NOMO-1 treated with dmso at 0.1 percent for 144 hours (cell line): ENCODE results near the gene OXT.

ENCODE experiments used
- DNase-seq: peaks from one replicate; lab custom pipeline; 2025; ENCODE audit not compliant: unreplicated experiment; lab: John Stamatoyannopoulos, UW

OXT gene

DNA sequence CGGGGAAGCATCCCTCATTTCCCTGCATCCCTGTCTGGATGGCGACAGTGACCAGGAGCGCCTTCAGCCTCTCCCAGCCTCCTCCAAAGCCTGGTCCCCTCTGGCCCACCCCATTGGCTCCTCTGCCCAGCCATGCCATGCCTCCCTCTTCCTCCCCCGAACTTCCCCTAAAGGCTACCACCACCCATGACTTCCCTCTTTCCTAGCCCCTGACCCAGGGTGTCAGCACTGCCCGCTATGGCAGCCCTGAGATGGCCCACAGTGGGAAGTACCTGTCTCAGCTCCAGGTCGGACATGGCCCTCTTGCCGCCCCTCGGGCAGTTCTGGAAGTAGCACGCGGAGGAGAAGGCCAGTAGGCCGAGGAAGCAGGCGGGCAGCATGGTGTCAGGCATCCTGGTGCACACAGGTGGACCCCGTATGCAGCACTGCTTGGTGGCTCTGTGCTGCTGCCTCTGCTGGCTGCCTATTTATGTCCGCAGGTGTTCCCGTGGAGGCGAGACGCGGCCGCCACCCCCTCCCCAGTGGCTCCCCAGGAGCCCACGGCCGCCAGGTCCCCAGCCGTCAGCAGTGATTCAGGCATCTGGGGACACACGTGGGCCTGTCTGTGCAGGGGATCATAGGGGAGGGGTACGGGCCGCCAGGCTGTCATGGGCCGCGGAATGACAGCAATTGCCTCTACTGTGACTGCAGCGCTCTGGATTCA is 13.0 kb downstream of the OXT start, which contains the start of gene AVP:
Gene AVP (minus strand): TSS at position 442 of the 703 bp plus-strand sequence. CDS start 50 bp downstream, at position 392.
- no peak for DNase-seq

- no peak for DNase-seq
Observed at GRCh38 chr20:3084986-3085360, 13.6 kb downstream of the OXT start.

- no peak for DNase-seq
Observed at GRCh38 chr20:3085571-3086072, 14.2 kb downstream of the OXT start.

- no peak for DNase-seq
Observed at GRCh38 chr20:3088031-3088430, 16.6 kb downstream of the OXT start.

- no peak for DNase-seq
Observed at GRCh38 chr20:3090565-3090964, 19.1 kb downstream of the OXT start.

GRCh38 chr20:3092611-3093379 is 21.4 kb downstream of the OXT start:
- DNase-seq, result no peak

DNA sequence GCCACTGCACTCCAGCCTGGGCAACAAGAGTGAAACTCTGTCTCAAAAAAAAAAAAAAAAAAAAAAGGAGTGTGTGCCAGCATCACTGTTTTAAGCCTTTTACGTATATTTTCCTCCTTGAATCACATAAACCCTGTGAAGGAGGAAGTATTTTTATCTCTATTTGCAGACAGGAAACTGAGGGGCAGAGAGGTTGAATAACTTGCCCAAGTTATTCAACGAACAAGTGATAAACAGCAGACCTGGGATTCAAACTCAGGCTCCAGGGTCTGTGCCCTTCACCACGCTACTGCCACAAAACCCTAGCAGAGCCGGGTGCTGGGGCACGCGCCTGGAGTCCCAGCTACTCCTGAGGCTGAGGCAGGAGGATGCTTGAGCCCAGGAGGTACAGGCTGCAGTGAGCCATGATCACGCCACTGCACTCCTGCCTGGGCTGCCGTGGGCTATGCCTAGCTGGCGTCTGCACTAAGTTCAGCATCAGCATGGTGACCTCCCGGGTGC is 22.5 kb downstream of the OXT start:
- no peak for DNase-seq

DNA sequence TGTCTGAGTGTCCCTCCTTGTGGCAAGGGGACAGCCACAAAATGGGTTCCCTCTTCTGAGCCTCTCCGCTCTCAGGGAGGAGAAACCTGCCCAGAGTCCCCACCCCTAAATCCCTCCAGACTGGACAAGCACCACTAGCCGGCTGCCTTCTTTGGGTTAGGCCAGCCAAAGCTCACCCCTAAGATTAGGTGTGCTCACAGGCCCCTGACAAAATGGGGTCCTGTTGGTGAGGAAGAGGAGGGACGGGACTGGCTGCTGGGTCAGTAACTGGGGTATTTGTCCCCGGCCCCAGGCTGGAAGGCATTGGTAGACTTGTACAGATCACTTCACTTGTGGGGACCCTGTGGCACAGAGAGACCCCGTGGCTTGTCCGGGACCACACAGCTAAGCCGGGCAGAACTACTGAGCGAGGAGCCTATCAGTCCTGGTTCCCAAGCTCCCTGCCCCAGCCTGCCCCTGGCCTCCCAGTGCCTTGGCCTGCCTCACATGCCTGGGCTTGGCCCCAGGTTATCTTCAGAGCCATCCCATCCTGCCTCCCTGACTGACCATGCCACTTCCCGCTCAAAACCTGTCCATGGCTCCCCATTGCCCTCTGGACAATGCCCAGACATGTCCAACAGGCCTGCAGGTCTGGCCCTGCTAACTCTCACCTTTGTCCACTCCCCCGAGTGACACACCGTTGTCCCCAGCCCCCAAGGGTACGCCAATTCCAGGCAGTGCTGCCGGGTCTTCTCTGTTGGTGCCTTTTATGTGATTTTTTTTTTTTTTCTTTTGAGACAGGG is 23.6 kb downstream of the OXT start:
- DNase-seq, result no peak

- DNase-seq, result no peak
Observed at GRCh38 chr20:3100480-3100879, 29.1 kb downstream of the OXT start.

DNA sequence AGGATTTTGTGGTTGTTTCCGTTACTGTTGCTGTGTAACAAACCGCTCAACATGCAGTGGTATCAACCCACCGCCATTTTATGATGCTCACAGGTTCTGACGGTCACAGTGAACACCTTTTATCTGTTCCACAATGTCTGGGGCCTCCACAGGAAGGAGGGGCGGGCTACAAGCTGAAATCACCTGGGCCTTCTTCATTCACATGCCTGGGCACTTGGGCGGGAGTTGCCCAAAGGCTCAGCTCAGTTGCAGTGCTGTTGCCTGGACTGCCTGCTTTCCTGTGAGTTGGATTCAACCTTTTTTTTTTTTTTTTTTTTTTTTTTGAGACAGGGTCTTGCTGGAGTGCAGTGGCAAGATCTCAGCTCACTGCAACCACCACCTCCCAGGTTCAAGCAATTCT is 29.8 kb downstream of the OXT start:
- DNase-seq, result no peak

DNA sequence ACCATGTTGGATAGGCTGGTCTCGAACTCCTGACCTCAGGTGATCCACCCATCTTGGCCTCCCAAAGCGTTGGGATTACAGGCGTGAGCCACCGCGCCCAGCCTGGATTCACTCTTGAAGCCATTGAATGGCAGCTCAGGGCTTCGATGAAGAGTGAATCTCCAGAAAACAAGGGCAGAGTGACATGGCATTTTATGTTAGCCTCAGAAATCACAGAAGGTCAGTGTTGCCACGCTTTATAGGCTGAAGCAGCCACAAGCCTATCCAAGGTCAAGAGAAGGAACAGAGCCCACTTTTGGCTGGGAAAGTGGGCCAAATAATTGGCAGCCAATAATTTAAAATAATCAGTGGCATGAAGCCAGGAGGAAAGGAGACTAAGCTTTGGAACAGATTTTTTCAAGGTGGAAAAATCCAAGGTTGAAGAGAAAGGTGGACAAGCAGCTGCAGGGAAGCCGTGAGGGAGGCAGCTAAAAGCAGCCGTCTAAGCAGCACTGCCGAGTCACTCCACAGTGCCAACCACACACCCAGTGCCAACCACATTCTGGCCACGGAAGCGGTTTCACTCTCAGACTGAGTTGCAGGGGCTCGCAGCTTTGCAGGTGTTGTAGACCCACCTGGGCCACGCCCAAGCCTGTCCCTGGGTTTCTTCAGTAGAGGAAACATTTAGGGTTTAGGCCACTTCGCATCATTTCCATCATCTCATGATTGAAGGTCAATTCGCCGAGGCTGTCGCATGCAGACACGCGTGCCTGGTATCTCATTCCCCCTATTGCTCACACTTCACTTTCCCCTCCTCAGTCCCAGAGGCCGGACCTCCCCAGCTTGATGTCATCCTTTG is 30.5 kb downstream of the OXT start:
- DNase-seq, result no peak

DNA sequence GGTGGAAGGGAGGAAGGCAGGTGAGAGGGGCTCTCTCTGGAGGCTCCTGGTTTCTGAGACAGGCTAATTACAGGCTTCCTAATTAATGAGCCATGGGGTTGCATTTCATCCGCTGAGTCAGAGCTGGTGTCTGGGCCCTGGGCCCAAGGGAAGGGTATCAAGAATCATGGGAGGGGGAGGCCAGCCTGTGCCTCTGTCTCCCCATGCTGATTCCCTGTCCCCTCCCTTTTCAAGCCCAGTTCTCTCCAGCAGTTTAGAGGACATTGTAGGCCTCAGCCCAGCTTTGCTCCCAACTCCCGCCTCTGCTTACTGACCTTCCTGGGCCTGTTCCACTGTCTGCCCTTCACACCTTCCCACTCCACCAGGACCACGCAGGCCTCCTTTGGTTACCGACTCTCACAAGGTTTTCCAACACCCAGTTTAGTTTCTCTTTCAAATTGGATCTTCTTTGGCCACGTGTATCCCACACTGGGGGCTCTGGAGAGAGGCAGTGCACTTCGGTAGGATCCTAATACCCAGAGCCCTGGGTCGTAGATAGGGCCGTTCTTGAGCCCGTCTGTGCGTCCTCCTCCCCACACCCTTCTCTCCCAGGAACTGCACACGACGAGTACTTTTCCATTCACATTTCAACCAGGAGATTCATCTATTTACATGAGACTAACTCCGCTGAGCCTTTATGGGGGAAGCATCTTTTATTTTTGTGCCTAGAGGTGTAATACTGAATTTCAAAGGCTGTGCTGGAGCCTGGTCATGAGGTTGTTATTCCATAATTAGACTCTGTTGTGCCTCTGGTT is 31.4 kb downstream of the OXT start:
- DNase-seq, result no peak

DNA sequence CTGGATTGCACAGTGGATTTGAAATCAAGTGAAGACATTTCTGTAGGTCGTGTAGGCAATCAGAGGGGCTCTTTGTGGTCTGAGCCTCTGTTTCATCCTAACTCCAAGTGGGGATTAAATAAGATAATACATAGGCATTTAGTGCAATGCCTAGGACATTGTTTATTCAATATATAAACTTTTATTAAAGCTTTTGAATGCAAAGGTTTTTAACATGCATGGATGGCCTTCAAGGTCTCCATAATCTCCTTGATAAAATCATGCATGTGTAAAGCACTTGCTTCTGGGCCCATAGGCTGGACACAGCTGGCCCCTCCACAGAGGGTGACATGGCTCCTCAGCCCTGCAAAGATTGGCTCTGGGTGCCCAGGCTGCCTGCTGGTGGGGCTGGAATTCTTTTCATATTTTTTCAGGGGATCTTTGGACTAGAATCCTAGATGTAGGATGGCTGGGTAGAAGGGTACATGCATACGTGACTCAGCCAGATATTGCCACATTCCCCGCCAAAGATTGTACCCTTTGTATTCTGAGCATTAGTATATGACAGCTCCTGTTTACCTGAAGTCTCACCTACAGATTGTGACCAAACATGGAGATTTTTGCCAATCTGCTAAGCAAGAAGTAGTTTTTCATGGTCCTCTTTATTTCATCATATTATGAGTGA is 32.1 kb downstream of the OXT start:
- DNase-seq, result no peak

DNA sequence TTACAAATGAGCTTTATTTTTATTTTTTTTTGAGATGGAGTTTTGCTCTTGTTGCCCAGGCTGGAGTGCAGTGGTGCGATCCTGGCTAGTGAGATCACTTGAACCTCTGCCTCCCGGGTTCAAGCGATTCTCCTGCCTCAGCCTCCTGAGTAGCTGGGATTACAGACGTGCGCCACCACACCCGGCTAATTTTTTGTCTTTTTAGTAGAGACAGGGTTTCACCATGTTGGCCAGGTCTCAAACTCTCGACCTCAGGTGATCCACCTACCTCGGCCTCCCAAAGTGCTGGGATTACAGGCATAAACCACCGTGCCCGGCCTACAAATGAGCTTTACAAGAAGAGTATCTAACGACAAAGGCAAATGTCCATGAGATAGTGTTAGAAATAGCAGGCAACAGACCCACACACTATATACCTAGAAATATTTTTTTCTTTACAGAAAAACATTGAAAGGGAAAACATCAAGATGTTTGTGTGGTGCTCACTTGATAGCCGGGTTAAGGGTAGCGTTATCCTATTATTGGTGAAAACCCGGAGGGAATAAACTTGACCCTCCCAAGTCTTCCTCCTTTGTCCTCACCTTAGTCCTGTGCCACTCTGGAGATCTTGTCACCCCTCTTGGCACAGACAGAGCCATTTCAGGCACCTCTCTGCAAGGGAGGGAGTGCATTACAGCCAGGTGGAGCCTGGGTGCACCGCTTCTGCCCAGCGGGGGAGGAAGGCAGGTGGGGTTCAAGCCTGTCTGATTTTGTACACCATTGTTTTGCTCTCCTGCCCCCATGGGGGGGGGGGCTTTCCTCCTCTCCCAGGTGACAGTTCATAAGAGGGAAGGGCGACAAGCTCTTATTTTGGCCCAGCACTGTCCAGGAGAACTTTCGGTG is 34.1 kb downstream of the OXT start:
- DNase-seq, result no peak

GRCh38 chr20:3106185-3106584 is 34.8 kb downstream of the OXT start:
- DNase-seq, result no peak

- DNase-seq, result no peak
Observed at GRCh38 chr20:3106658-3107463, 35.4 kb downstream of the OXT start.

GRCh38 chr20:3107464-3108025 is 36.1 kb downstream of the OXT start:
- DNase-seq, result no peak
